HTERT RPE-1 (cell line): ENCODE measurements around the gene NFKBIA.
"Not testable (repeated sequence)": the region's sequence is repeated elsewhere in the genome, so short reads cannot be mapped to it uniquely, and the experiment has no call there.

Source experiments
- in situ Hi-C: fragments of 300-500 bp; cut with MboI; formaldehyde crosslinking; loops from 4 replicates; pipeline ENCODE4 v1.14.3; 2020; ENCODE audit warnings: low sequenced_read_pairs

The NFKBIA gene, protein sequence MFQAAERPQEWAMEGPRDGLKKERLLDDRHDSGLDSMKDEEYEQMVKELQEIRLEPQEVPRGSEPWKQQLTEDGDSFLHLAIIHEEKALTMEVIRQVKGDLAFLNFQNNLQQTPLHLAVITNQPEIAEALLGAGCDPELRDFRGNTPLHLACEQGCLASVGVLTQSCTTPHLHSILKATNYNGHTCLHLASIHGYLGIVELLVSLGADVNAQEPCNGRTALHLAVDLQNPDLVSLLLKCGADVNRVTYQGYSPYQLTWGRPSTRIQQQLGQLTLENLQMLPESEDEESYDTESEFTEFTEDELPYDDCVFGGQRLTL

GRCh38 chr14:35404449-35405303 is at the start of gene NFKBIA:
Gene NFKBIA, minus strand, starts transcription at chr14:35404749. Its CDS starts 105 bp downstream, at chr14:35404644.
- in situ Hi-C loops: loop anchor here (25.0 kb wide), 1 partner anchor 267 kb away; no protein-coding TSS in a partner anchor

- in situ Hi-C loops: no loop called here
These were observed 41.9 kb upstream of the NFKBIA start for GRCh38 chr14:35446450-35446849.

DNA sequence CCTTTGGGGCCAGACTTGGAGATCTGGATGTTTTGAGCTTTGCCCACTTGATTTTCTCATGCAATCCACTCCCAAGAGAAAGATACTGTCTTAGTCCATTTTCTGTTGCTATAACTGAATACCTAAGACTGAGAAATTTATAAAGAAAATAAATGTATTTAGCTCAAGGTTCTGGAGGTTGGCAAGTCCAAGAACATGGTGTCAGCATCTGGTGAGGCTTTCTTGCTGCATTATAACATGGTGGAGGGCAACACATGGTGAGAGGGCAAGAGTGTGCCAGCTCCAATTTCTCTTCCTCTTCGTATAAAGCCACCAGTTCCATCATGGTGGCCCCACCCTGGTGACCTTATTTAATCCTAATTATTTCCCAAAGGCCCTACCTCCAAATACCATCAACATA is 39.6 kb upstream of the NFKBIA start:
- in situ Hi-C loops: no loop called here

DNA sequence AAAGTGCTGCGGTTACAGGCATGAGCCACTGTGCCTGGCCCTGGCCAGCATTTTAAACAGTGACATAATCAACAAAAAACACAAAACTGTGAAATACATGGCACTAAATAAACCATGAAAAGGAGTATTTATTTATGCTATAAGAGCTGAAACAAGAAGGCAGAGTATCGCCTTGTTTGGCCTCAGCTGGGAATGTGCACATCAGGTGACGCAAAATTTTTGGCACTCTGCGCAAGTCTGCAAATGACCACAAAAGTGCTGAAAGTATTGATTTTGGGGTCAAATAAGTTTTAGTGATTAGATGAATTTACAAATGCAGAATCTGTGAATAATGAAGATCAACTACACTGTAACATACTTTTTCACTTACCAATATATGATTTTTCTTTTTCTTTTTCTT is 36.6 kb upstream of the NFKBIA start:
- in situ Hi-C loops: no loop called here

DNA sequence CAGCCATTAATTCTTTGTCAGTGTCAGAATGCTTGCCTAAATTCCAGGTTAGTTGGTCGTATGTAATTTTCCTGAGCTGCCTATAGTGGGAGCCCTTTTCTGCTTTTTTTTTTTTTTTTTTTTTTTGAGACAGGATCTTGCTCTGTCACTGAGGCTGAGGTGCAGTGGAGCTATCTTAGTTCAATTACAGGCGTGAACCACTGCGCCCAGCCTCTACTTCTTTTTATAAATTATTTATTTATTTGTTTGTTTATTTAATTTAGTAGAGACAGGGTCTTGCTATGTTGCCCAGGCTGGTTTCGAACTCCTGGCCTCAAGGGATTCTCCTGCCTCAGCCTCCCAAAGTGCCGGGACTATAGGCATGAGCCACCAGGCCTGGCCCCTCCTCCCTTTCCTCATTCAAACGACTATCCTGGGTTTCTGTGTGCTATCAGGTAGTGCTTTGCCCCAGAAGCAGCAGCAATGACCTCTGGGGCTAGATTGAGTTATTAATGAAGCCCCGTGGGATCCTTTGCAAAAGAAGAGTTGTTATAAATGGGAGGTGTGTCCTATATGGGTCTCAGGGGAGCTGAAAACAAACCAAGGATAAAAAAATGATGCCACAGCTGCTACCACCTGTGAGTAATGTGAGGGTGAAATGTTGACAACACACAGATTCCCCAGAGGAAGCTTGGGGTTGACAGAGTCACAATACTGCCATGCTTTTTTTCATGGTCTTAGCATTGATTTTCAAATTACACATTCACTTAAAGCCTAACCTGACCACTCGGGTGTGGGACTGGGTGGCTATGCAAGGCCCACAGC is 34.6 kb upstream of the NFKBIA start:
- in situ Hi-C loops: no loop called here

- in situ Hi-C loops: not testable (repeated sequence)
These were observed 33.9 kb upstream of the NFKBIA start for GRCh38 chr14:35438492-35438891.

- in situ Hi-C loops: no loop called here
These were observed 30.6 kb upstream of the NFKBIA start for GRCh38 chr14:35435177-35435576.

DNA sequence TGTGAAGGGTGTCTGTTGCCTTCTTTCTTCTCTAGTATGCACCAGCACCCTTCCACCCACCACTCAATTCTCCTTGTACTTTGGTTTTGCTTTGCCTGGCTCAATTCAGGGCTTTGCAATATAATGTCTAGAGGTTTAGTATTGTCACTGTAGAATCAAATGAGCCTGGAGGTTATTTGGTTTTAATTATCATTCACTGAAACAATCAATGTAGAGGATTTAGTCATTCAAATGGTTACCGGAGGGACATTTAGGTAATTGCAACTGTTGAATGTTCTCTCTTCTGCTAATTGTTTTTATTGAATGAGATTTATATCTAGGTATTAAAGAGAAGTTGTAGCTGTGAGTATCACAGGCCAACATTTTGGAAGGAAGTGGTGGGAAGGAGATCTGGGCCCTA is 29.3 kb upstream of the NFKBIA start:
- in situ Hi-C loops: no loop called here

- in situ Hi-C loops: no loop called here
These were observed 26.1 kb upstream of the NFKBIA start for GRCh38 chr14:35430459-35431199.

- in situ Hi-C loops: no loop called here
These were observed 25.4 kb upstream of the NFKBIA start for GRCh38 chr14:35429951-35430350.

GRCh38 chr14:35425850-35426249 is 21.3 kb upstream of the NFKBIA start:
- in situ Hi-C loops: no loop called here

DNA sequence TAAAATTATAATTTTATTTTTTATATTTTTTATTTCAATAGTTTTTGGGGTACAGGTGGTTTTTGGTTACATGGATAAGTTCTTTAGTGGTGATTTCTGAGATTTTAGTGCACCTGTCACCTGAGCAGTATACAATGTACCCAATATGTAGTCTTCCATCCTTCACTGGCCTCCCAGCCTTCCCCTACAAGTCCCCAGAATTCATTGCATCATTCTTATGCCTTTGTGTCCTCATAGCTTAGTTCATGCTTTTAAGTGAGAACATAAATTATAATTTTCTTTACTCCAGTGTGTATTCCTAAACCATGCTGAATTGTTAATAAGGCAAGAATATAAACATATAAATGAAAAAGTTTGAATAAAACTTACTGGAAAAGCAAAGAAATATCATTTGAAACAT is 19.1 kb upstream of the NFKBIA start:
- in situ Hi-C loops: loop anchor here (25.0 kb wide), 1 partner anchor 286 kb away; no protein-coding TSS in a partner anchor

GRCh38 chr14:35420036-35420811 is 15.7 kb upstream of the NFKBIA start:
- in situ Hi-C loops: loop anchor here (25.0 kb wide), 1 partner anchor 283 kb away; no protein-coding TSS in a partner anchor

DNA sequence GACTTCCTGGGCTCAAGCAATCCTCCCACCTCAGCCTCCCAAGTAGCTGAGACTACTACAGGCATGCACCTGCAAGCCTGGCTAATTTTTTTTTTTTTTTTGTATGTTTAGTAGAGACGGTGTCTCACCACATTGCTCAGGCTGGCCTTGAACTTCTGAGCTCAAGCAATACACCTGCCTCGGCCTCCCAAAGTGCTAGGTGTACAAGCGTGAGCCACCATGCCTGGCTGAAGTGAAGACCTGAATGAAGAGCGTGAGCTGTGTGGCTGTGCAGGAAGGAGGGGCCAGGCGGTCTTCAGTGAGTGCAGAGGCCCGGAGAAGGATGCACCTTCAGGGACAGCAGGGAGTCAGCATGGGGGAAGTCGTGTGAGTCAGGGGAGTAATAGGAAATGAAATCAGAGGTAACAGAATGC is 14.9 kb upstream of the NFKBIA start:
- in situ Hi-C loops: loop anchor here (25.0 kb wide), 1 partner anchor 282 kb away; no protein-coding TSS in a partner anchor

- in situ Hi-C loops: loop anchor here (25.0 kb wide), 1 partner anchor 281 kb away; no protein-coding TSS in a partner anchor
These were observed 13.5 kb upstream of the NFKBIA start for GRCh38 chr14:35418093-35418492.

- in situ Hi-C loops: loop anchor here (25.0 kb wide), 1 partner anchor 279 kb away; no protein-coding TSS in a partner anchor
These were observed 11.7 kb upstream of the NFKBIA start for GRCh38 chr14:35416108-35416750.

GRCh38 chr14:35414365-35414764 is 9.8 kb upstream of the NFKBIA start:
- in situ Hi-C loops: loop anchor here (25.0 kb wide), 1 partner anchor 277 kb away; no protein-coding TSS in a partner anchor

- in situ Hi-C loops: loop anchor here (25.0 kb wide), 1 partner anchor 275 kb away; no protein-coding TSS in a partner anchor
These were observed 7.9 kb upstream of the NFKBIA start for GRCh38 chr14:35412272-35413056.
